KOPT-K1 (cell line): ENCODE data around the gene LMOD3.

Experiments used
- H3K27ac ChIP-seq: fragments of 200-600 bp; sonication (generic); 2 replicates; pipeline ENCODE4 v1.5.1; 2016; ENCODE audit warnings: antibody characterized with exemption, mild to moderate bottlenecking, low read depth, low read length; ENCODE audit not compliant: poor library complexity, severe bottlenecking
- H3K36me3 ChIP-seq: fragments of 200-600 bp; sonication (generic); 2 replicates; pipeline ENCODE4 v1.5.1; 2017; ENCODE audit warnings: antibody characterized with exemption, mild to moderate bottlenecking, low read length, moderate library complexity; ENCODE audit not compliant: insufficient read depth
- H3K9me3 ChIP-seq: fragments of 200-600 bp; sonication (generic); 2 replicates; pipeline ENCODE4 v1.5.1; 2017; ENCODE audit warnings: antibody characterized with exemption, low read length, mild to moderate bottlenecking; ENCODE audit not compliant: insufficient read depth, poor library complexity, severe bottlenecking

The LMOD3 gene

GRCh38 chr3:69122403-69122802, at the start of gene LMOD3:
TSS of gene LMOD3 (minus strand) at chr3:69122595. CDS start at chr3:69122386, 209 bp downstream.
- Histone ChIP-seq H3K9me3 (no peaks in the 10 kb centered on the region), H3K27ac (no peak within 1 kb of the TSS), H3K36me3 (no peaks in the 10 kb centered on the region)

GRCh38 chr3:69172058-69172457, 49.7 kb upstream of the LMOD3 start:
- Histone ChIP-seq H3K27ac (no peak overlapping the region), H3K36me3 (no peaks in the 10 kb centered on the region), H3K9me3 (no peaks in the 10 kb centered on the region)

- H3K27ac ChIP-seq = no peak overlapping the region
- H3K36me3 ChIP-seq = no peaks in the 10 kb centered on the region
- no peaks in the 10 kb centered on the region for H3K9me3 ChIP-seq
Observed at GRCh38 chr3:69166446-69166845, 44.1 kb upstream of the LMOD3 start.

GRCh38 chr3:69165744-69166143, 43.3 kb upstream of the LMOD3 start:
- H3K9me3 ChIP-seq = no peaks in the 10 kb centered on the region
- H3K27ac ChIP-seq = no peak overlapping the region
- H3K36me3 ChIP-seq = no peaks in the 10 kb centered on the region

GRCh38 chr3:69164296-69164695, 41.9 kb upstream of the LMOD3 start:
- Histone ChIP-seq H3K36me3 (no peaks in the 10 kb centered on the region), H3K9me3 (no peaks in the 10 kb centered on the region)

GRCh38 chr3:69162308-69162980, 40.0 kb upstream of the LMOD3 start:
- Histone ChIP-seq H3K27ac (no peak overlapping the region), H3K9me3 (no peaks in the 10 kb centered on the region), H3K36me3 (no peaks in the 10 kb centered on the region)

More at GRCh38 chr3:69164296-69164695, 41.9 kb upstream of the LMOD3 start:
- no peak overlapping the region for H3K27ac ChIP-seq

- H3K36me3 ChIP-seq = no peaks in the 10 kb centered on the region
- H3K9me3 ChIP-seq = no peaks in the 10 kb centered on the region
- H3K27ac ChIP-seq = no peak overlapping the region
Observed at GRCh38 chr3:69161587-69162307, 39.4 kb upstream of the LMOD3 start.

- H3K27ac ChIP-seq = no peak overlapping the region
- no peaks in the 10 kb centered on the region for H3K36me3 ChIP-seq
Observed at GRCh38 chr3:69160525-69160924, 38.1 kb upstream of the LMOD3 start.

GRCh38 chr3:69160107-69160506, 37.7 kb upstream of the LMOD3 start:
- Histone ChIP-seq H3K36me3 (no peaks in the 10 kb centered on the region), H3K9me3 (no peaks in the 10 kb centered on the region), H3K27ac (no peak overlapping the region)

More at GRCh38 chr3:69160525-69160924, 38.1 kb upstream of the LMOD3 start:
- H3K9me3 ChIP-seq = no peaks in the 10 kb centered on the region

GRCh38 chr3:69149586-69149985, 27.2 kb upstream of the LMOD3 start:
- no peaks in the 10 kb centered on the region for H3K36me3 ChIP-seq
- H3K27ac ChIP-seq = no peak overlapping the region
- no peaks in the 10 kb centered on the region for H3K9me3 ChIP-seq

GRCh38 chr3:69145688-69146087, 23.3 kb upstream of the LMOD3 start:
- no peaks in the 10 kb centered on the region for H3K9me3 ChIP-seq
- H3K36me3 ChIP-seq = no peaks in the 10 kb centered on the region
- no peak overlapping the region for H3K27ac ChIP-seq

- no peak overlapping the region for H3K27ac ChIP-seq
- no peaks in the 10 kb centered on the region for H3K36me3 ChIP-seq
- H3K9me3 ChIP-seq = no peaks in the 10 kb centered on the region
Observed at GRCh38 chr3:69144631-69145245, 22.3 kb upstream of the LMOD3 start.

GRCh38 chr3:69143612-69144011, 21.2 kb upstream of the LMOD3 start:
- H3K27ac ChIP-seq = no peak overlapping the region
- H3K36me3 ChIP-seq = no peaks in the 10 kb centered on the region
- H3K9me3 ChIP-seq = no peaks in the 10 kb centered on the region

- no peaks in the 10 kb centered on the region for H3K36me3 ChIP-seq
- H3K27ac ChIP-seq = no peak overlapping the region
- no peaks in the 10 kb centered on the region for H3K9me3 ChIP-seq
Observed at GRCh38 chr3:69142797-69143454, 20.5 kb upstream of the LMOD3 start.

GRCh38 chr3:69142090-69142489, 19.7 kb upstream of the LMOD3 start:
- H3K27ac ChIP-seq = no peak overlapping the region
- no peaks in the 10 kb centered on the region for H3K36me3 ChIP-seq
- H3K9me3 ChIP-seq = no peaks in the 10 kb centered on the region
